ENCODE results near the gene GNA14.
"Not testable (repeated sequence)": the region's sequence is repeated elsewhere in the genome, so short reads cannot be mapped to it uniquely, and the experiment has no call there.

The GNA14 gene

DNA sequence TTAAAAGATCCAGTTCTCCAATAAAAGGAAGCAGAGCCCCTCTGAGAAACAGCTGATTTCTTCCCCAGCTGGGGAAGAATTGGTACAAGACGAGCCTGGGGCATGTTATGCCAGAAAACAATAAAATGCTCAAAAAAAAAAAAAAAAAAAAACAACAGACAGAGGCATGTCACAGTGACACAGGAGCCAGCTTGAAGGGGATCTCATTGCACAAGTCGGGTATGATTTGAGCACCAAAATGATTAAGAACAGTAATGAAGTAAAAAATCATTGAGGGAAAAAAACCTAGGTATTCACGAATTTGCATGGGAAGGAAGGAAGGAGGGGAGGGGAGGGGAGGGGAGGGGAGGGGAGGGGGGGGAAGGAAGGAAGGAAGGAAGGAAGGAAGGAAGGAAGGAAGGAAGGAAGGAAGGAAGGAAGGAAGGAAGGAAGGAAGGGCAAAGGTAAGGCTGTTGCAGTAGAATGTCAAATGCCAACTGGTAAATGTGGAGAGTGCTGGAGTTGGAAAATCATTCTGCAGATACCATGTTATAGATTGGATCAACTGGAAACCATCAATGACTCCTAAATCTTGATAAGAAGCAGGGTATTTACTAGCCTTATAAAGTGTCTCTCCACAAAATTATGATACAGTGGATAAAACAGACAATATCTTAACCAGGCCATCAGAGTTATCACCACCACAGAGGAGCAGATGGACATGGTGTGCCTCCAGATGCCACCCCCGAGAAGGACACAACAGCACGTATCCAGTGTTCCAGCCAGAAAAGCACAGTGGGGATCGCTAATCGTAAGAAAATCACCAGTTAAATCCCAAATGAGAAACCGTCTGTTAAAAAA is 7.2 kb downstream of the GNA14 start:
- DNase-seq, result no peak

DNA sequence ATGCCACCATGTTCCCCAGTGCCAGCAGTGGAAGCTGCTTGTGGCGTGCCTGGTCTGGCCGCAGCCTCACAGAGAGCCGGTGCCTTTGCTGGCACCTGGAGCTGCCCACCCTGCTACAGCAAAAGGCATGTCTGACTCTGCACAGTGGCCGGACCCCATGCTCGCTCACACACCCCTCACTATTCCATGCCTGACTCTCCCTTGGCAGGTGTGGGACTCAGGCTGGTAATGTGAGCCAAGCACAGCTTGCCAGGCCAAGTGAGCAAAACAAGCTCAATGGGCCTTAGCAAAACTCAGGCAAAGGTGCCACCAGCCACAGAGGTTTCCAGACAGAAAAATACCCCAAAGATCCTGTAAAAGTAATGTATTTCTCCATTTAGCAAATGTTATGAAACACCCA is 15.5 kb downstream of the GNA14 start:
- no peak for DNase-seq

DNA sequence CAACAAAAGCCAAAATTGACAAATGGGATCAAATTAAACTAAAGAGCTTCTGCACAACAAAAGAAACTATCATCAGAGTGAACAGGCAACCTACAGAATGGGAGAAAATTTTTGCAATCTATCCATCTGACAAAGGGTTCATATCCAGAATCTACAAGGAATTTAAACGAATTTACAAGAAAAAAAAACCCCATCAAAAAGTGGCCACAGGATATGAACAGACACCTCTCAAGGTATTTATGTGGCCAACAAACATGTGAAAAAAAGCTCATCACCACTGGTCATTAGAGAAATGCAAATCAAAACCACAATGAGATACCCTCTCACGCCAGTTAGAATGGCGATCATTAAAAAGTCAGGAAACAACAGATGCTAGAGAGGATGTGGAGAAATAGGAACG is 19.3 kb downstream of the GNA14 start:
- DNase-seq, result not testable (repeated sequence)

DNA sequence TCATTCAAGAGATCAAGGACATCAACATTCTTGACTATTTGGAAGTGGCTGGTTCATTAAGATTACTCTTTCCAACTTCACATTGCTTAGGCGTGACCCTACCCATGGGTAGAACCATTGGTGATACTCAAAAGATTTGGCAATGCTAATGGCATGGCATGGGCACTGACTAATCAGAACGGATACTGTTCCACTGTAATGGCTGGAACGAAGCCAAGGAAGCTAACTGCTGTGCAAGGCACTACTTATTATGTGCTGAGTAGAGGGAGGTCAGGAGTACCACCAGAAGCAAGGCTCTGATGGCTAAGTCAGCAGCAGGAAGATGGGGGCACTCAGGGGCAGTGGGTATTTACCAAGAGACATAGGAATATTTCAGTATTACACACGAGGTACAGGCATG is 31.9 kb downstream of the GNA14 start:
- DNase-seq, result no peak

DNA sequence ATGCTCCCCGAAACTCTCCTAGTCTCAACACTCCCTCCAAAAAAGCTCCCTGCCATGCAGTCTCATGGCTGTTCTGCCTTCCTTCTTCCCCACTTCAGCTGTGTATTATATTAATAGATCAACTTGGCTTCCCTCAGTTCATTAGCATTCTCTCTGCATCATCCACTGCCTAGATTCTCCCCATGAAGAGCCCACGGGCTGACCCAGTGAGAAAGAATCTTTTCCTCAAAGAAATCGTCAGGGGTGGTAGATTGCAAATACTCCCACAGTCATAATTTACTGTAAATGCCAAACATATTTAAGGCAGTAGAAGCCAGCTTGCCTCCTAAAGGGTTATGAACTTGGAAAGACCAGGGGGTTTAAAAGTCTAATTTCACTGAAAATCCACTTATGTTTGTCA is 33.5 kb downstream of the GNA14 start:
- DNase-seq, result no peak

DNA sequence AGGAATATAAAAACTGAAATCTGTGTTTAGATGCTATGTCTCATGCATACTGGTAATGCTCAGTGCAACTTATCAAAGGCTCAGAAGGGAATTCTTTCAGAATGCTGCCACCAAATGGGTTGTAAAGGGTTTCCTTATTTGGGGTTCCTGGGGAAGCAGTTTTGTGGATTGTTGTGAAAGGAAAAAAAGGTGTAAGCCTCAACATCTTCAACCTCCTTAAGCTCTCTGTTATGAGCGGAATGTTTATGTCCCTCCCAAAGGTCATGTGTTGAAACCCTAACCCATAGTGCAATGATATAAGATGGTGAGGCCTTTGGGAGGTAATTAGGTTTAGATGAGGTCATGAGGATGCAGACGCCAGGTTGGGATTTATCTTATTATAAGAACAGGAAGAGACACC is 41.6 kb downstream of the GNA14 start:
- no peak for DNase-seq

DNA sequence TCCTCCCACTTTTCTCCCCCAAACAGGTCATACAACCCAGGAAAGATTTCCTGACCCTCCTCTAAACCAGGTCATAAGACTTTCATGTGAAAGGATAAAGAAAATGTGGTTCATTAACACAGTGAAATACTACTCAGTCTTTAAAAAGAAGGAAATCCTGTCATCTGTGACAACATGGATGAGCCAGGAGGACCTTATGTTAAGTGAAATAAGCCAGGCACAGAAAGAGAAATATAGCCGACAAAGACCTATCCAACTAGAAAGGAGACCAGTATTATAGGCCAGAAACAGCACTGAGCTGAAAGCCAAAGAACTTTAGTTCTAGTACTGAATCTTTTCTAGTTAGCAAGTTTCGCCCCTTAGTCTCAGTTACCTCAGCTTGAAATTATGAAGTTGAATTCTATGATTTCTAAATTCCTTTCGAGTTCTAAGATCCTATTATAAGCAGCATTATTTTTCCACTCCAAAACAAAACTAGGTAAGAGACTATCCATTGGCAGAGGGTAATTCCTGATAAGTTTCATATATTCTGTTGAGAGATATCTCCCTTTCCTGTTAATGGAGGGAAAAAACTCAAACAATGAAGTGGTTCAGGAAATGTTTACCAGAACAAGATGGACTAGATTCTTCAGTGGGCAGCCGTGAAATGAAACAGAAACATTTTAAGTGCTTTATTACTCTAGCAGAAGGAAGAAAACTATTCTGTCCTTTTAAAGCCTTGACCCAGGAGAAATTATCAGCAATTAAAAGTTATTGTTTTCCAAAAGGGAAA is 42.5 kb downstream of the GNA14 start:
- DNase-seq, result no peak

DNA sequence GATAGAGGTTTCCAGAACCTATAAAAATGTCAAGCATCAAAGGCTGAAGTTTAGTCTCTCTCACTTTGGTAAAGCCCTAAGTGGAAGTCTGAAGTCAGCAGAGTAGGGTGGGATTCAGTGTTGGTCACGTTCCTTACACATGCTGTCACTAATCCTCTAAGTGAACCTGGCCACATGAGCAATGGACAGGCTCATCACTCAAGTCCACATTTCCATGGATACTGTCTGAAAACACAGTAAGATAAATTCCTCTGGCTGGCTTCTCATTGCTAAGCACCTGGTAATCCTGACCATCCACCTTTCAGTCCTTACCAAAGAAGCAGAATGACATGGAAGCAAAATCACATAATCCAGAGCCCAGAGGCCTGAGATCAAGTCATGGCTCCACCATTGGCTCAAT is 43.8 kb downstream of the GNA14 start:
- no peak for DNase-seq

DNA sequence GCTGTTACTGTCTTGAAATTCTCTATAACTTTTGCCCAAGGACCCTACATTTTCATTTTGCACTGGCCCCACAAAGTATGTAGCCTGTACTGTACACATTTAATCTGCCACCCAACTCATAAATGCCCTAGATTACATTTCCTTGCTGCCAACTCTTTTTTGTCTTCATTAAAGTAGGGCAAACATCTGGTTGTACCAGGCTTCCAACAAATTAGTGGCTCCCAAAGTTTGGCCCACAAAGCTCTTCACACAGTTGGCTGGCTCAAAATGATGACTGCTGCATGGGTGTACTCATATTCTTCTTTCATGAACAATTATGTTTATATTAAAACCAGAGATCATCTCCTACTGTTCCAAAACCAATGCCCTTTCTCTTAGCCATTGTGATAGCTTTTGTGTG is 45.3 kb downstream of the GNA14 start:
- DNase-seq, result no peak

DNA sequence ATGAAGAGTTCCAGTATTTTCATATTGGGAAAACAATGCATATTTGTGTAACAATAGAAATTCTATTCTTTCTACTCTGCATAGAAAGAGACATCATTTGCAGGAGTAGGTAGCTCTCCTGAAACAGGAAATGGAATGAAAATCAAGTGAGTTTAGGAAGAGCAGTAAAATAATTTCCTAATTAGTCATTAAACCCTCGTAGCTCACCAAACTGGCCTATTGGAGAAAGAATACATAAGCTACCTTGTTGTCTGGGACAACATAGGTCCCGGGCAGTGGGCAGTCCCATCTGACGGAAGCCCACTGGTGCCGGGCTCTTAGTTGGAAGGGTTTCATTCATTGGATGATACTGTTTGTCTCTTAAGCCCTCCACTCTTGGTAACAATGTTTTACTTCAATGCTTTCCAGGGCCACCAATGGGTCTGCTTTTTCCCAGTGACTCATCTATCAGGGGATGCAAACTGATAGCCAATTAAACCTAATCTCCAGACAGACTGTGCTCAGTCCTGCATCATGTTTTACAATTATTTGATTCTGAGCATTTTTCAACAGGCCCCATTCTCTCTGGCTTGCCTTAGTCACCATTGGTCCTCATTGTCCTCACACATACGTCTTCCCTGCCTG is 46.5 kb downstream of the GNA14 start:
- DNase-seq, result no peak

DNA sequence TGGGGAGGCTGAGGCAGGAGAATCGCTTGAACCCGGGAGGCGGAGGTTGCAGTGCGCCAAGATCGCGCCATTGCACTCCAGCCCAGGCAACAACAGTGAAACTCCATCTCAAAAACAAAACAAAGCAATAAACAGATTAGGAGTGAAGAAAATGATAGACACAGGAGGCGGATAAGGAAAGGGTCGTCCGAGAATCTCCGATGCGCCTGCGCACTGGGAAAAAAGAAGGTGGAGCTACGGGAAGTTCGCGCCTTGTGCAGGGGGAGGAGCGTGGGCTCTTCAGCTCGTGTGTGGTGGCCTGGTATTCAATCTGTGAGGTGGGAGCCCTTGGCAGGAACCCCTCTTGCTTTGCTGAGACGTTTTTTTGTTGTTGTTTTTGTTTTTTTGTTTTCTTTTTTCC is 47.3 kb downstream of the GNA14 start:
- no peak for DNase-seq

DNA sequence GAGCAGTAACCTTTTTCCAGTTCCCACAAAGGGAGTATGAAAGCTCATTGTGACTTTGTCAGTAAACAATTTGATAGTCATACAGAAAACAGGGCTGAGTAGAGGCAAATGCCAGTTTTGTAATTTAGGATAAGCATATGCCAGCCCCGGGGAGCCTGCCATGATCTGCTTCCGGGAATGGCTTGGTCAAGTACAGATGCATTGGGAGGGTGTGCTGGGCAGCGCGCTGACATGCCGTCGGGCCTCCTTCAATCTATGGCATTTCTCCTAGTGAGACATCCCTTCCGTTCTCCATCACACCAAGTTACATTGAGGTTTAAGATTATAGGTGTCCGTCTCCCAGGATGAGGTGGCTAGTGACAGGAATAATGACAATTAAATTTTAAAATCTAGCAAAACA is 48.6 kb downstream of the GNA14 start:
- no peak for DNase-seq

DNA sequence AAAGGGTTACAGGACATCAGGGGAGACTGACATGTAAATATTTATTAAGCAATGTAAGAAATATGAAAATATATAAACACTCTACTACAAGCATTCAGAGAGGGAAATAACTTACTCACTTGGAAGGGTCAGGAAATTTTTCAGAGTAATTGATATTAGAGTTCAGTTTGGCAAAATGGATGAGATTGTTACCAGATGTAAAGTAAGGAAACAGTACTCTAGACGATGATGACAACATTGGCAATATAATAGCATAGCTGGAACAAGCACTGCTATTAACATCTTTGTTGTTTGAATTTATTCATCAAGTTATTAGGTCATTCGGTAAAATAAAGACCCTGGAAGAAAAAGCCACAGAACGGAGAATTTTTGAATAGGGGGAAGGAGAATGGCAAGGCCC is 49.1 kb downstream of the GNA14 start:
- DNase-seq, result no peak

DNA sequence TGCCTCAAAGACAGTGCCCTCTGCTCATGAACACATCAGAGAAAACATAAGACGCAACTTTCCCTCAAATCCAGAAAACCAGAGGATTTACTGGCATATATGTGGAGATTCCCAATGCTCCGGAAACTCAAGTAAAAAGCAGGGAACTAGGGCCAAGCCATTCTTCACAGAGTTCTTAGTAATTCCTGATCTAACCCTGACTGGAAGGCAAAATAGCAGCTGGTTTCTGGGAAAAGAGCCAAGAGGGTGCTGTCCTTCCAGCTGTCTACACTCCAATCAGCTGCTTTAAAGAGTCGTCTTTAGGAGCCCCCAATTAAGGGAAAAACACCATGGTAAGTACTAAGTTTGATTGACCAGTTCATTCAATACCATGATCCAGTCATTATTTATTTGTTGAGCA is 49.6 kb downstream of the GNA14 start:
- DNase-seq, result no peak

DNA sequence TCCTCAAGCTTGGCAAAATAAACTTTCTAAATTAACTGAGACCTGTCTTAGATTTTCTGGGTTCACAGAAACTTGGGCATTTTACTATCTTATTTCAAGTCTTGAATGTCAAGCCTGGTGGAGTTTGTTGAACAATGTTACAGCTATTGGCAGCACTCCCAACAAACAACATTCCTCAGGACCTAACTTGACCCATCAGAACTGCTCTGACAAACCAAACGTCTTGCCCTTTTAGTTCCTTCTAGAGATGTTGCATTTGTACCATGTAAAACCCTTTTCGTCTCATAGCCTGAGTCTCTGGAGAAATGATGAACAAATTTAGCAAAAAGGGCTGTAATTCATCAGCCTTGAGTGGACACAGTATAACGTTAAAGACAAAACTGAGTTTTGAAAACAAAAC is 51.1 kb downstream of the GNA14 start:
- no peak for DNase-seq

DNA sequence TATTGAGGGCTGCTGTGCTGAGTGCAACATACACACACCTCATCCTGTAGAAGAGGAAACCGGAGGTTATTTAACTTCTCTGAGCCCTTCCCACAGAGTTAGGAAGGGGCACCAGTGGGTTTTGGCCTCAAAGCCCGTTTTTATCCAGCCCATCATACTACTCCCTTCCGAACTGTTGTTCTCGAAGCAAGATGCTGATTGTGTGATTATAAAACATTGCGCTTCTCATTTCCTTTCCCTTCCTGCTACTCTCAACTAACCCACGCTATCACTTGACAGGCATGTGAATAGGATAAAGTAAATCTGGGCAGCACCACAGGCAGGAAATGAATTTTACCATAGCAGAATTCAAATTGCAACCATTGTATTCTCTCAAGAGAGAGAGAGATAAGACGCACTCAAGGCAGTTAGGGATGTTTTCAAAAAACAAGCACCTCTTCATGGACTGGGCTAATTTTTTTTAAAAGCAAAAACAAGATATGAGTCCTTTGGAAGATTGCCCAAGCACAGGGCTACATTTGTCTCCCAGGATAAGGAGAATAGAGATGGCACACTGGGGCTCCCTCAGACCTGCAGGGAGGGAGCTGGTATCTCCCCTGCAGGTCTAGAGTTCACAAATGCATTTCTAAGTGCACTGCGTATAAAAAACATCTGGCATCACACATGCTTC is 52.6 kb downstream of the GNA14 start:
- DNase-seq, result no peak

DNA sequence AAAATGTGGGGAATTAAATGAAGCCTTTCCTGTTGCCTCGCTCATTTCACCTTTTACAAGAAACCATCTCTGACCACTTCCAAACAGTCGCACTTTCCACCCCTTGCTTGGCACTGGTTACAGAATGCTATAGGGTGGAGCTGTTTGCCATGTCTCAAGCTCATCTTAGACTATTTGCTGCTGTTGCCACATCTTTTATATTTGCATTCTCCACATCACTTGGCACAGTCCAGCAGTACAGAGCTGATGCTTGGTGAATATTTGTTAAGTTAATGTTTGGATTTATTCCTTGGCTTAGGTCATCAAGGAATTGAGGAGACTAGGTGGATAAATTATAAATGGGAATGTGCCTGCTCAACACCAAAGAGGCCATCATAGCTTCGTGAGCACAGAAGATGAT is 53.2 kb downstream of the GNA14 start:
- no peak for DNase-seq

DNA sequence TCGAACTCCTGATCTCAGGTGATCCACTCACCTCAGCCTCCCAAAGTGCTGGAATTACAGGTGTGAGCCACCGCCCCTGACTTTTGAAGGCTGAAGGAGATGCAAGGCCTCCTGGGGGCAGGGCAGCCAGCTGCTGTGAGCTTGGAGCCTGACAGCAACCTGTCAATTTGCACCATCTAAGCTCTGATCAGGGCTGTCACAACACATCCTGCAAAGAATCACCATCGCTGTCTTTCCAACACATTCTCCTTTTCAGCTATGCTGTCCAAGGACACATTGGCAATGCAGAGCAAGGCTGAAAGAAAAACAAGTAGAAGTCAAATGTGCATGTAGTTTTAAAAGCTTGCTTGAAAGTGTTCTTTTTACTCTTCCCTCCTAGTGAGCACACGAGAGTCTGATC is 54.6 kb downstream of the GNA14 start:
- no peak for DNase-seq

DNA sequence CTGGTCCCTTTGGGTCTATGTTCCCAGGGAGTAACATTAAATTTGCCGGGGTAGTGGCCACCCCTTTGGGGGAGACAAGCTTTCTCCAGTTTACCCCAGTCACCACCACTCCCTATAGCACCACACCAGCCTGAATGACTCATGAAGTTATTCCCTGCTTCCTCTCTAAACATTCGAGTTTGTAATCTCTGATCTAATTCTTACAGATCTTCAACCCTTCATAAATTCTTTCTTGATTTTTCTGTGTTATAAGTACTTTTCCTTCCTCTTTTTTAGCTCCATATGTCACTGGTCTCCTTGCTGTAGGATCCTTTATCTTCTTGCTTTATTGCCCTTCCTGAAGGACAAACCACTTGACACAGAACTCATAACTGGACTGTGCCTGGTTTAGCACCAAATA is 55.6 kb downstream of the GNA14 start:
- DNase-seq, result no peak

DNA sequence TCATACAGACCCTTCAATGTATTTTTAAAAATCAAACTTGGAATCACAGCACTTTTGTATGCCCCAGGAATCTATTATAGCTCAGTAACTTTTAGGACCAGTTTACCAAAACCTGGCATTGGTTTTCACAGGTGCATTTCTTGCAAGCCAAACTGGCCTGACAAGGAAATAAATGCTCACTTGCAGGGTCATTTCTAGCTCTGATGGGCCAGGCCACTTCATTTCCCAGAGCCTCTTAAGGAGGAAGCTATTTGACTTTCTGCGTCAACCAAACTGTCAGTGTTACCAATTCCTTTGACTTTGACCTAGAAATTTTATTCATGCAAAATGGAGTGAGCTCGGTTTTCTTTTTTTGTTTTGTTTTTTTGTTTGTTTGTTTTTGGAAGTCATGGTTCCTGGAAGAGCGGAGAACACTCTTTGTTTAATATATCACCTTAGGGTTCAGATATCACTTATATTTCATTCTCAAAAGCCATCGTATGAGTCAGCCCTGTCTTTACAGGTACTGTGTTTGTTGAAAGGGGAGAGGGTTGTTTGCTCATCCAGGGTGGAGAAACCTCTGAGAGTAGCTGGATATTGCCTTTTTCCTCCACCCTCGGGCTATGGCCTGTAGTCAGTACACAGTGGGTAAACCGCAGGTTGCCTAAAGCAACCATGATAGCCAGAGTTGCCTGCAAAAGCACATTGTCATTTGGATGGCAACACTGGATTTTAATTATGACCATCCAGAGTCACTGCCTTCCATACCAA is 58.9 kb downstream of the GNA14 start:
- no peak for DNase-seq

DNA sequence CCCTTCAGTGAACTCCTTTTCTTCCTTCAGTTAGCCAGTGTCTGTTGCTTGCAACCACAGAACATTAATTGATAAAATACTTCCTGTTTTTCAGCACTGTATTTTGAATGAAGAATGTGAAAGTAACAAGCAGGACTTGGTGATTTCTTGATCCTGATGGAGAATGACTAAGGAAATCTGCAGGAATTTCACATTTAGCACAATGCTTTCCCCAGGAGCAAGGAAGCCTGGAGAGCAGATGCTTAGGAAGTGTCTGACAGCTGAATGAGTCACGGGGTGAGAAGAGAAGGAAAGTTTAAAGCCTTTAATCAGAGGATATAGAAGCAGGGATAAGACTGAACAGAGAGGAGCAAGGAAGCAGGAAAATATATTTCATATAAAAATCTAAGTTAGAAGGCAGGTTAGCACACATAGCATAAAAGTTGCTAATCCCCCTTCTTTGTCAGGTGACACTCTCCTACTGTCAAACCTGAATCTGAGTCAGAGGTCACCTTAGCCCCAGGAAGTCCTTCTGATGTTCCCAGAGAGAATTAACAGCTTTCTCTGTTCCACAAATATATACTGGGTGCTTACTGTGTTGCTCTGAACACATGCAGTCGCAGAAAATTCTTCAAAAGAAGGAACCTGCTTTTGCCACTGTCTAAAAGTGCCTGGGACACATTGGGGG is 59.7 kb downstream of the GNA14 start:
- DNase-seq, result no peak

DNA sequence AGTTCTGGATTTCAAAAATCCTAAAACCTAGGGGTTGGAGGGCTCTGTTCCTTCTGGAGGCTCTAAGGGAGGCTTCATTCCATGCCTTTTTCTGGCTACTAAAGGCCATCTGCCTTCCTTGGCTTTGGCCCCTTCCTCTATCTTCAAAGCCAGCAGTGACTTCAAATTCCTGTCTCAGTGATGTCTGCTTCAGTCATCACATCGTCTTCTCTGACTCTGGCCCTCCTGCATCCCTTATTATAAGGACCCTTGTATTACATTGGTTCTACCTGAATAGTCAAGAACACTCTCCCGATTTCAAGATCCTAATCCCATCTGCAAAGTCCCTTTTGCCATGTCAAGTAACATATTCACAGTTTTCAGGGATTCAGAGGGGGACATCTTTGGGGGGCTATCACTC is 60.3 kb downstream of the GNA14 start:
- DNase-seq, result no peak
